ENCODE measurements around the gene FLAD1. TPM values are rescaled to one million over a fixed set of nuclear protein-coding genes. Genes with fewer than 3 reads are reported as not detected.

FLAD1 gene
- total RNA-seq (2014; rRNA removed; shearing (Covaris generic)), result 71.4 and 75.0 TPM in 2 replicates
- polyA plus RNA-seq (2016; fragmentation: Nextera tagmentation; extraction: Ambion mirVana), result 72.8 and 74.5 TPM in 2 replicates
- long read RNA-seq, transcript FLAD1-201 (7 exons, 2,160 nt), result minor isoform, 9 of 111 reads
- long read RNA-seq, transcript FLAD1-203 (8 exons, 1,730 nt), result major isoform, 38 of 111 reads
- long read RNA-seq, partial matches to known transcripts, result 35 of 111 reads
- long read RNA-seq, other reads (novel, unspliced or antisense), result 27 of 111 reads

GRCh38 chr1:154982897-154983648 lies at the start of gene FLAD1:
FLAD1 (plus strand) TSS chr1:154983344; CDS start chr1:154983695, 351 bp downstream.
- Histone ChIP-seq H3K36me3 (ENCODE audit: insufficient read depth) (peaks cover 26% of the 10 kb centered on the region), H3K27me3 (ENCODE audit: insufficient read depth) (no peaks in the 10 kb centered on the region), H3K9me2 (ENCODE audit: insufficient read depth) (no peaks in the 10 kb centered on the region), H3K4me2 (peak within 1 kb of the TSS; percentile 95), H3K79me2 (replicated peaks; ENCODE audit: insufficient read depth) (peaks cover 71% of the 10 kb centered on the region), H3K27ac (ENCODE audit: low read depth) (peak within 1 kb of the TSS; percentile 98), H3F3A (replicated peaks; ENCODE audit: low read depth) (peaks cover 23% of the 10 kb centered on the region), H3K4me3 (peak within 1 kb of the TSS; percentile 69), H2AFZ (no peak within 1 kb of the TSS), H3K4me1 (ENCODE audit: insufficient read depth) (peaks cover 9% of the 10 kb centered on the region), H4K20me1 (replicated peaks; ENCODE audit: insufficient read depth) (peaks cover 17% of the 10 kb centered on the region; the same call in 1 of the 2 replicates)
- H3K4me1 Mint-ChIP-seq, result peaks cover 4% of the 10 kb centered on the region
- H3K27me3 Mint-ChIP-seq (ENCODE audit: insufficient read depth, low read depth, poor library complexity), result peaks cover 2% of the 10 kb centered on the region
- no peaks in the 10 kb centered on the region for H3K9me3 Mint-ChIP-seq
- peaks cover 74% of the 10 kb centered on the region for H3K36me3 Mint-ChIP-seq (ENCODE audit: low read depth)
- no peak within 1 kb of the TSS for H3K4me3 Mint-ChIP-seq
- DNase-seq (ENCODE audit: low spot score) (peak; percentile 100), ATAC-seq (peak; percentile 96)
- TF ChIP-seq CREB1 (CRISPR knock-in tag; IDR thresholded peaks at IDR 0.05; ENCODE audit: low read depth) (peak; percentile 79), JUNB (IDR thresholded peaks at IDR 0.05; ENCODE audit: unreplicated experiment) (no peak), POLR2AphosphoS5 (IDR thresholded peaks at IDR 0.05; ENCODE audit: low read depth) (peak; percentile 80), NANOG (IDR thresholded peaks at IDR 0.05; ENCODE audit: borderline replicate concordance) (peak; percentile 19; the same call in 1 of the 2 replicates), REST (IDR thresholded peaks at IDR 0.05; ENCODE audit: unreplicated experiment) (no peak), ZNF462 (CRISPR knock-in tag; IDR thresholded peaks at IDR 0.05) (no peak)
- TF ChIP-seq, protein P1, sequence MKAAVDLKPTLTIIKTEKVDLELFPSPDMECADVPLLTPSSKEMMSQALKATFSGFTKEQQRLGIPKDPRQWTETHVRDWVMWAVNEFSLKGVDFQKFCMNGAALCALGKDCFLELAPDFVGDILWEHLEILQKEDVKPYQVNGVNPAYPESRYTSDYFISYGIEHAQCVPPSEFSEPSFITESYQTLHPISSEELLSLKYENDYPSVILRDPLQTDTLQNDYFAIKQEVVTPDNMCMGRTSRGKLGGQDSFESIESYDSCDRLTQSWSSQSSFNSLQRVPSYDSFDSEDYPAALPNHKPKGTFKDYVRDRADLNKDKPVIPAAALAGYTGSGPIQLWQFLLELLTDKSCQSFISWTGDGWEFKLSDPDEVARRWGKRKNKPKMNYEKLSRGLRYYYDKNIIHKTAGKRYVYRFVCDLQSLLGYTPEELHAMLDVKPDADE (IDR thresholded peaks at IDR 0.05), result no peak; the same call in 1 of the 2 replicates
- H3K27ac Mint-ChIP-seq, result no peak within 1 kb of the TSS; the same call in 1 of the 2 replicates

All from GM23338 (cell line).